ENCODE measurements around the gene WNT8A.

GRCh38 chr5:138078006-138078643 lies 5.7 kb upstream of the WNT8A start:
- TF ChIP-seq CTCF (IDR thresholded peaks at IDR 0.05 in 2 of 3, conservative IDR thresholded peaks at IDR 0.05 in 1 of 3; ENCODE audit: borderline replicate concordance in 1 of 3, insufficient read depth in 1 of 3, low read depth in 2 of 3, low read length in 2 of 3), result no peak
- no peak for TF ChIP-seq EZH2phosphoT487 (IDR thresholded peaks at IDR 0.05; ENCODE audit: borderline replicate concordance)
- no peak for TF ChIP-seq RAD21 (IDR thresholded peaks at IDR 0.05; ENCODE audit: low read depth)
- TF ChIP-seq FOSL1 (IDR thresholded peaks at IDR 0.05; ENCODE audit: low read depth), result no peak
- no peak for TF ChIP-seq POLR2AphosphoS5 (IDR thresholded peaks at IDR 0.05; ENCODE audit: low read depth, low read length)
